Duodenal mucosa (tissue), 2 donors: ENCODE results near the gene C1orf50.

Experiments used
- H3K27ac ChIP-seq: one replicate; pipeline ENCODE4 v1.7.0; 2013; ENCODE audit warnings: low read depth, low read length
- H3K27me3 ChIP-seq, 2 donors: one replicate each; pipeline ENCODE4 v1.7.0; 2013; ENCODE audit warnings: low read length in 2 of 2, control low read depth in 1 of 2; ENCODE audit not compliant: insufficient read depth in 2 of 2, control insufficient read depth in 1 of 2
- H3K36me3 ChIP-seq, 2 donors: one replicate each; pipeline ENCODE4 v1.7.0; 2013; ENCODE audit warnings: low read length in 2 of 2, control low read depth in 1 of 2; ENCODE audit not compliant: insufficient read depth in 2 of 2, control insufficient read depth in 1 of 2
- H3K4me1 ChIP-seq, 2 donors: one replicate each; pipeline ENCODE4 v1.7.0; 2013; ENCODE audit warnings: low read length in 2 of 2, control low read depth in 1 of 2; ENCODE audit not compliant: insufficient read depth in 2 of 2, control insufficient read depth in 1 of 2
- H3K4me3 ChIP-seq, 2 donors: one replicate each; pipeline ENCODE4 v1.7.0; 2013; ENCODE audit warnings: low read length in 2 of 2, low read depth in 1 of 2
- H3K9ac ChIP-seq, 2 donors: one replicate each; pipeline ENCODE4 v1.7.0; 2013; ENCODE audit warnings: low read length in 2 of 2, low read depth in 1 of 2
- H3K9me3 ChIP-seq, 2 donors: one replicate each; pipeline ENCODE4 v1.7.0; 2013; ENCODE audit warnings: low read length in 2 of 2, control low read depth in 1 of 2; ENCODE audit not compliant: control insufficient read depth in 1 of 2

C1orf50 gene

GRCh38 chr1:42739753-42740700 is 27.0 kb upstream of the C1orf50 start, which contains the start of gene CLDN19:
Gene CLDN19 (minus strand): TSS chr1:42740236. CDS start chr1:42740063, 173 bp downstream.
- H3K9me3 ChIP-seq, result no peaks in the 10 kb centered on the region
- no peaks in the 10 kb centered on the region for H3K27me3 ChIP-seq
- no peaks in the 10 kb centered on the region for H3K36me3 ChIP-seq
- peaks cover 14 to 28% of the 10 kb centered on the region in 2 donors for H3K4me1 ChIP-seq
- H3K4me3 ChIP-seq, result no peak within 1 kb of the TSS
- H3K9ac ChIP-seq, result no peak within 1 kb of the TSS
- no peak within 1 kb of the TSS for H3K27ac ChIP-seq

GRCh38 chr1:42740851-42741580 is 26.0 kb upstream of the C1orf50 start:
- no peak overlapping the region for H3K27ac ChIP-seq
- H3K4me1 ChIP-seq, result peaks cover 9 to 22% of the 10 kb centered on the region in 2 donors
- no peaks in the 10 kb centered on the region for H3K9me3 ChIP-seq
- no peaks in the 10 kb centered on the region for H3K27me3 ChIP-seq
- H3K4me3 ChIP-seq, result no peak overlapping the region
- H3K9ac ChIP-seq, result no peak overlapping the region
- H3K36me3 ChIP-seq, result peaks cover 0 to 4% of the 10 kb centered on the region in 2 donors

DNA sequence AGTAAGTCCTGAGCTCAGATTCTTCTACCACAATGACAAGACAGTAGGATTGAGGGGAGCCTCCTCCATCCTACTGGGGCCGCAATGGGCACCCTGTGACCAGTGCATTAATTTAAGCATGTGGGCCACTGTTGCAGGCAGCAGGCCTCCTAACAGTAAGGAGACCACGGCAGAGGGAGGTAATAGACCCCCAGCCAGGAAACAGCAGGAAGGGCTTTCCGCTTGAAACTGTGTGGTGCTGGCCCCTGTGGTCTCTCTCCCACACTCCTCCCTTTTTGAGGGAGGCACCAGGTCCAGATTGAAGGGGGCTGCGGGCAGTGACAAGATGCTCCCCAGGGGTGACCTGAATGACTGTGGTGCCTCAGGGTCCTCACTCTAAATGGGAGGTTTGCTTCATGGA is 25.3 kb upstream of the C1orf50 start:
- Histone ChIP-seq H3K9me3 (no peaks in the 10 kb centered on the region), H3K9ac (no peak overlapping the region), H3K4me3 (no peak overlapping the region), H3K4me1 (peaks cover 5 to 15% of the 10 kb centered on the region in 2 donors), H3K27ac (no peak overlapping the region), H3K27me3 (no peaks in the 10 kb centered on the region), H3K36me3 (peaks cover 5 to 8% of the 10 kb centered on the region in 2 donors)

DNA sequence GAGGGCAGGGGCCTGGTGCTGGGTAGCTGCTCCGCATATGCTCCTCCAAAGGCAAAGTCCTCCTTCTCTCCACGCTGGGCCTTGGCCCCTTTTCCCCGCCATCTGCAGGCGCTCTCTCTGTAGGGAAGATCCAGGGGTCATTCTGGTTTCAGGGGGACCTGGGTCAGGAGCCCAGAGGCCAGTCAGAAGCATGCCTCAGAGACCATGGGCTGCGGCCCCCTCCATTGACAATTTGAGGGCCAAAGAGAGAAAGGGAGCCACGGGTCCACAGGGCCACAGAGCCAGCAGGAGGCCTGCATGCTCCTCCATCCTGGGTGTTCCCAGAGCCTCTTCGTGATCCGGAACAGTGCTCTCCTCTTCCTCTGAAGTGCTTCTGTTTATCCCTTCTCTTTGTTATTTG is 24.9 kb upstream of the C1orf50 start:
- no peaks in the 10 kb centered on the region for H3K27me3 ChIP-seq
- peaks cover 5 to 10% of the 10 kb centered on the region in 2 donors for H3K4me1 ChIP-seq
- H3K4me3 ChIP-seq, result no peak overlapping the region
- peaks cover 5 to 10% of the 10 kb centered on the region in 2 donors for H3K36me3 ChIP-seq
- H3K27ac ChIP-seq, result no peak overlapping the region
- H3K9me3 ChIP-seq, result no peaks in the 10 kb centered on the region
- H3K9ac ChIP-seq, result no peak overlapping the region

DNA sequence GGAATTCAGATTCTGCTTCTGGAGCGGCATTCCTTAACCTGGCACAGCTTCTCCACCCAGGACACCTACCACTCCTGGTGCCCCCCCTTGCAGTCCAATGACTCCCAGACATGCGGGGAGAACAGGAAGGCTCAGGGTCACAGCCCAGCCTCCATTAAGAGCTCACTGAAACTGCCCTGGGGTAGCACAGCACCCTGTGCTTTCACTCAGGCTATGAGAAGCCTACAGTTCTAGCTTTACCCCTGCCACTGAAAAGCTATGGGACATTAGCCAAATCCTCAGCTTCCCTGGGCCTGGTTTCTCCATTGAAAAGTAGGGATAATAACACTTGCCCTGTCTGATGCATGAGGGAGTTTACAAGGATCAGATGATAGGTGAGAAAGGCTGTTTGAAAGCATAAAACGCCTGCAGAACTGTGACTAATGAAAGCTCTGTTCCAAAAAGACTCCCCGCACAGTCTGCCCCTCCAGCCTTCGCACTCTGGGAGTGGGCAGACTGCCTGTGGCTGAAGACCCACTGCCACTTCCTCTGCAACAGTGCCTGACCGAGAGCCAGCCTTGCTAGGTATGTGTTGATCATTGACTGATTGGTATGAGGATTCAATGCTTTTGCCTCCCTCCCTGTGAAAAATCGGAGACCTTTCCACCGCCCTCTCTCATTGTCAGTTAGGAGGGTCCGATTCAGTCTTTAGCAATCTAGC is 24.3 kb upstream of the C1orf50 start:
- peaks cover 5 to 13% of the 10 kb centered on the region in 2 donors for H3K36me3 ChIP-seq
- peaks cover 4 to 5% of the 10 kb centered on the region in 2 donors for H3K4me1 ChIP-seq

DNA sequence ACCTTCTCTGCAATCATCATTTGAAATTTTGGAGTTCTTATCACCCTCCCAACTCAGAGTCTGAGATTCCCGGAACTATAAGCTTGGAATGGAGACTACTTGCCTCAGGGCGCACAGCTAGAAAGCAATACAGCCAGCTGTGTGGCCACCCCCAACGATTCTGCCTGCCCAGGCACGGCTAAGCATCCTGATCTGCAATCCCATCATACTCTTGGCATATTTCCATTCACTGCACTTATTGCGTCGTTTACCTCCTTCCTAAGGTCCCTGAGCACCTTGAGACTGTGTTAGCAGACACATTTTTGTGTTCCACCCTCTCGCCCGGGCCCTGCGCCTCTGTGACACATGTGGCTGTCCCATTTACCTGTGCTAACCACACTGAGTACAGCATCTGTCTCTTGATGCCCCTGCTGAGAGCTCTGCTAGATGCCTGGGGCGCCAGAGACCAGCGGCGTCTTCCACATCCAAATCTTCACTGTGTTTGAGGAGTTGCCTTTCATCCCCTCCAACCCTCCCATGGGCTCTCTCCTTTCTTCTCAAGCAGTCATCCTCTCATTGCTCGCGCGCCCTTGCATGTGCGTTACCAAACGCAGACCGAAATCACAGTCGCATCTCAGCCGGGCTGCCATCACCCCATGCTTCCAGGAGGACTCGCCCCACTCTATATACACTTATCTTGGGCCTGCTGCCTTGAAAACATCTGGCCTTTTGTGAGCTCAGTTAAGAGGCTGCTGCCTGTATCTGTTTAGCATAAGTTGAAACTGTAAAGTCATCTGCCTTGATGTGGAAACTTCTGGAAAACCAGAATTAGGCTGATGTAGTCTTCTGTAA is 23.5 kb upstream of the C1orf50 start:
- Histone ChIP-seq H3K27me3 (no peaks in the 10 kb centered on the region), H3K27ac (no peak overlapping the region), H3K4me3 (no peak overlapping the region), H3K9me3 (no peaks in the 10 kb centered on the region), H3K9ac (no peak overlapping the region), H3K36me3 (peaks cover 5 to 19% of the 10 kb centered on the region in 2 donors), H3K4me1 (peaks cover 3 to 5% of the 10 kb centered on the region in 2 donors)

More for the DNA sequence above, 24.3 kb upstream of the C1orf50 start:
- Histone ChIP-seq H3K27ac (no peak overlapping the region), H3K9me3 (no peaks in the 10 kb centered on the region), H3K9ac (no peak overlapping the region), H3K27me3 (no peaks in the 10 kb centered on the region), H3K4me3 (no peak overlapping the region)

DNA sequence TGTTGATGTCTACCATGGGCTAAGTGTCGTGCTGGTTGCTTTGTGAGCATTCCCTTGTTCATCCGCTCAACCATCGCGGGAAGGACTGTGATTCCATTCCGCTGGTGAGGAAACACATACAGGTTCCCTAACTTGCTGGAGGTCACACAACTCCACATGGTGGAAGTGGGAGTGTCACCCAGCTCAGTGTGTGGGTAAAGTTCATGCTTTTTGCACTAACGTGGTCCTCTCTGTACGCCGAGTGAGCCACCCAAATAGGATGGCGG is 23.0 kb upstream of the C1orf50 start:
- peaks cover 3 to 5% of the 10 kb centered on the region in 2 donors for H3K4me1 ChIP-seq
- no peak overlapping the region for H3K9ac ChIP-seq
- H3K9me3 ChIP-seq, result no peaks in the 10 kb centered on the region
- H3K4me3 ChIP-seq, result no peak overlapping the region
- H3K36me3 ChIP-seq, result peaks cover 5 to 25% of the 10 kb centered on the region in 2 donors
- H3K27ac ChIP-seq, result no peak overlapping the region
- H3K27me3 ChIP-seq, result no peaks in the 10 kb centered on the region

DNA sequence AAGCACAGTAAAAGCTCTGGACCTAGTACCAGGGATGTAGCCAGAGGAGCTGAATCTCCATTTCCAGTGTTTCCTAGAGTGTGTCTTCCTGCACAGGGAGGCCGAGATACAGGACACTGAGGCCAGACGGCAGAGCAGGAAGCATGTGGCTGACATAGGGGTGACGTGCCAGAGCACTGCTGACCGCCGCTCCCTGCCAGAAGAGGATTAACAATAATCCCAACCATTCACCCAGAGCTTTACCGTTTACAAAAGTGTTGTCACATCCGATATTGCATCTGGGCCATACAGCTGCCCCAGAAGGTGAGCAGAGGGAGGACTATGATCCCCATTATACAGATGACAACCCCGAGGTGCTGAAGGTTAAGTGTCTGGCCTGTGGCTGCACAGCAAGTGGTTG is 21.2 kb upstream of the C1orf50 start:
- Histone ChIP-seq H3K27ac (no peak overlapping the region), H3K4me1 (no peaks in the 10 kb centered on the region), H3K36me3 (peaks cover 11 to 34% of the 10 kb centered on the region in 2 donors), H3K4me3 (no peak overlapping the region), H3K9me3 (no peaks in the 10 kb centered on the region), H3K9ac (no peak overlapping the region), H3K27me3 (no peaks in the 10 kb centered on the region)

- Histone ChIP-seq H3K9ac (no peak overlapping the region), H3K27ac (no peak overlapping the region)
Observed at GRCh38 chr1:42746436-42747105, 20.5 kb upstream of the C1orf50 start.

More at GRCh38 chr1:42746436-42747105, 20.5 kb upstream of the C1orf50 start:
- Histone ChIP-seq H3K4me1 (no peaks in the 10 kb centered on the region), H3K4me3 (no peak overlapping the region), H3K36me3 (peaks cover 11 to 34% of the 10 kb centered on the region in 2 donors), H3K9me3 (no peaks in the 10 kb centered on the region), H3K27me3 (no peaks in the 10 kb centered on the region)
